NCI-H2107 treated with DMSO at 0.1 percent for 48 hours (cell line): ENCODE results near the gene KRT2.
A peak's percentile ranks its signal among the peaks of the same experiment; 100 is the strongest.

Source experiments
- DNase-seq: peaks from one replicate; lab custom pipeline; 2025; ENCODE audit not compliant: unreplicated experiment; lab: John Stamatoyannopoulos, UW

KRT2 gene

DNA sequence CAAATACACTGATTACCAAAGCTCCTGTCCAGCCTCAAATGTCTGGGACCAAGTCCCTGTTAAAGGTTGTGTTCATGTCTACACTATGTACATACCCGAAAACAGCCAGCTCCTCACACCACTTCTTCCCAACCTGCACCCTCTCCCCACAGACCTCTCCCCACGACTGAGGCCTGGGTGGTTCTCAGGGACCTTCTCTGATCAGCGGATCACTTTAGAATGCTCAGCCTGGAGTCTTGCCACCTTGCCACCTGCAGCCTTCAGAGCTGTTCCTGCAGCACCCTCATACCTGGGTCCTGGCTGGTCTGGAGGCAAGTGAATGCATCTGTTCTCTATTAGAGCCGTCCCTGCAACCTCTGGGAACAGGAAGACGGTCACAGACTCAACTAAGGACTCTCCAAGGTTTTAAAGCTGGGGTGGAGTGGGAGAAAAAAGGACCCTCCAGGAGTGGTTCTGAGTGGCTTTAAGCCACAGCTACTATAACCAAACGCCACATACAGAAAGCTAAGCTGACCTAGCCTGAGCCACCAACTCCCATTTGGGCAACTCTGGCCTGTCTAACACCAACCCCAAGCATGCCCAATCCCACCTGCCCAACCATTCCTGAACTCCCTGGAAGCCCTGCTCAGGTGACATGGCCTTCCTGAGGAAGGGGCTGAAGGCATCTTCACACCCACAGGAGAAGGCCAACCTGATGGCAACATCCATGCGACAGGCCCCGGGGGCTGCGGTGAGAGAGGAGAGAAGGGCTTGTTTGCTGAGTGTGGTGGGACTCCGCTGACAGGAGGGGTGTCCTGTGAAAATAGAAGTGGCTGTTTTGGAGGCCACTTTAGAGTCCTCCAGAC, 8.6 kb downstream of the KRT2 start:
- DNase-seq, result no peak

- DNase-seq, result no peak
Measured at GRCh38 chr12:52641468-52641867, 10.5 kb downstream of the KRT2 start.

GRCh38 chr12:52637299-52637698, 14.7 kb downstream of the KRT2 start:
- DNase-seq, result no peak

GRCh38 chr12:52636592-52637258, 15.3 kb downstream of the KRT2 start:
- DNase-seq, result no peak

DNA sequence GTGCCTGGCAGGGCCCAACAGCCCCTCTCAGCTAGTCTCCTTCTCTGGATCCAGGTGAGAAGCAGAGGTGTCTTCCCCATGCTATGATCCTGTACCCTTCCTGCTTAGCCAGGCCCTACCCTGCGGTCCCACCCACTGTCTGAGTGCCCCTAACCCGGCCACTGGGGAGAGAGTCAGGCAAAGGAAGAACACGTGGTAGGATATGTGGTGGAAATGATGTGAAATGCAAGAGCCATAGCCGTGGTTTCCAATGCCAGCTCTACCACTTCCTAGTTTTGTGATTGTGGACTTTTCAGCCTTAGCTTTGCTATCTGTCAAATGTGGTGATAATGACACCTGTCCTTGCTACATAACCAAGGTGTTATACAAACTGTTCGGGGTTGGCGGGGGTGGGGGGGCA, 15.8 kb downstream of the KRT2 start:
- DNase-seq, result no peak

DNA sequence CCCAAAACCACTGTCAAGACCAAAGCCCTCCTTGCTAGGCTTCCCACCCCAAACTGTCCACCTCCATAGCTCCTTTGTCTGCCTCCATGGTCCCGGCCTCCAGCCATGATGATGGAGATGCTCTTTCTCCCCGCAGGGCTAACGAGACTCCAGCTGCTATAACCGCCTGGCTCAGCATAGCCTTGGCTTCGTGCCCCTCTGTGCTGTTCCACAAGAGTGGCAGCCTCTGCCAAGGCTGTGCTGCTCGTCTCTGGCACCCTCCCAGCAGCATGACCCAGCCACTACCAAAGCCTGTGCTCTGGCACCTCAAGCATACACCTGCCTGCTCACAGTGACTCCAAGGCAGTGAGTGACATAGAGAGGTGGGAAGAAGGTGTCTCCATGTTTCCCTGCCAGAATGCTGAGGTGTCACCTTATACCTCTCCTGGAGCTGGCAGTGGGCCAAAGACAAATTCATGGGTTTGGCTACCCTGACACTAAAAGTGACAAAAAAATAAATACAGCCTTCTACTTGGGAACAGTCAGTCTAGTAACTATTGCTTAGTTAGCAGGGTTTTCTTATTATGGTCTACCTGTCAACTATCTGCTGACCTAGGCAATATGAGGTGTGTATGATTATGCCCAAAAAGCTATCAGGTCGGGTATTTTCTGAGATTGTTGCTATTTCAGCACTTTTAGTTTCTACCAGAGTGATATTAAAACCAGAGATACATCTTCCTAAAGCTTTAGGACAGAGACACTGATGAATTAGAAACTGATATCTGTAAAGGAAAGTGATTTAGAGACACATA, 17.6 kb downstream of the KRT2 start:
- DNase-seq, result peak; percentile 15

DNA sequence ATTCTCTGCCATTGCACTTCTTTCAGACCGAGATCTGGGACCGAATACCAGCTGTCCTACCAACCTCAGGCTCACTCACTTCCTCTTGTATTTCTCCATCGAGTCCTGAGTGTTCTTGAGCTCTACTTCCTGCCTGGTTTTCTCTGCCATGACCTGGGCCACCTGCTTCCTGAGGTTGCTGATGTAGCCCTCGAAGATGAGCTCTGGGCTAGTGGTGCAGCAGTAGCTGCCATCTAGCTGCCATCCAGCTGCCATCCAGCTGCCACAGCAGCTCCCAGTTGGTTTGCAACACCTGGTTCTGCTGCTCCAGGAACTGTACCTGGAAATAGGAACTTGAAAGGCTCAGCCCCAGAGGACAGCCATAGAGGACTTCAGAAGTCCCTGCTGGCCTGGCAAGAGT, 18.6 kb downstream of the KRT2 start:
- DNase-seq, result no peak

DNA sequence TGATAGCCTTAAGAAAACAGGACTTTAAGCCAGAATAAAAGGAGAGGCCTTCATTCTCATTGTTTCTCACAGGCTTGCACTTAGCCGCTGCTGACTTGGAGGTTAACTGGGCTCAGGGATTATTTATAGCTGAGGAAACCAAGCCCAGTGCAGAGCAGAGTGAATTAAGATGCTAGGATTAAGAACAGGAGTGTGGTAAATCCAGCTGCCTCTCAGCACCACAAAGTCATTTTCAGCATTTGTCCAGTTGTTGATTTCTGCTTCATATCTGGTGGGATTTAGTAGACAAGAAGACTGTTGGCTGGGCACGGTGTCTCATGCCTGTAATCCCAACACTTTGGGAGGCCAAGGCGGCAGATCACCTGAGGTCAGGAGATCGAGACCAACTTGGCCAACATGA, 19.4 kb downstream of the KRT2 start:
- DNase-seq, result no peak

- DNase-seq, result no peak
Measured at GRCh38 chr12:52631676-52632459, 20.1 kb downstream of the KRT2 start.

GRCh38 chr12:52631264-52631663, 20.7 kb downstream of the KRT2 start:
- DNase-seq, result no peak

DNA sequence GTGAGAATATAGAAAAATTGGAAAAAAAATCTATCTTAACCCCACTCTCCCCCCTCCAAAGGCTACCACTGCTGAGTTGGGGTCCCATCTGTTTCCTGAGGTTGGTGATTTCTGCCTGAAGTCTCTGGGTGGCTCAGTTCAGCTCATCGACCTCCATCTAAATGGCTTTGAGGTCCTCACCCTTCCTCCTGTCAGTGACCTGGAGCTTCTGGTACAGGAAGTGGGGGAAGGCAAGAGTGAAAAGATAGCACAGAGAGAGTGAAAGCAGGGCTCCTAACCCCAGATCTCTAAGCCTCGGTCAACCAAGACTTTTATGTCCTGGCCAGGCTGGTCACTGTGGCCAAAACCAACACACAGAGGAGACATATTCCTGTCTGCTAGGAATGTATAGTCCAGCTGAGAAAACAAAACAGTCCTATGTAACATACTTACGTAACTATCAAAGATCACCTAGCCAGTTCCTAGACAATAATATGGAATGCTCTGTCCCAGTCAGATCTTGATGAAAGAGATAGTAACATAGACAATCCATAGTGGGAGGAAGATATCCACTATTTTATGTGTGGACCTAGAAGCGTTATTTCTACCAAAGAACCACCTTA, 21.3 kb downstream of the KRT2 start:
- no peak for DNase-seq

GRCh38 chr12:52630008-52630500, 22.0 kb downstream of the KRT2 start:
- DNase-seq, result no peak

GRCh38 chr12:52629281-52630007, 22.6 kb downstream of the KRT2 start:
- no peak for DNase-seq

GRCh38 chr12:52628841-52629240, 23.2 kb downstream of the KRT2 start:
- no peak for DNase-seq

- DNase-seq, result no peak
Measured at GRCh38 chr12:52628111-52628507, 23.9 kb downstream of the KRT2 start.

- no peak for DNase-seq
Measured at GRCh38 chr12:52627395-52628110, 24.5 kb downstream of the KRT2 start.

GRCh38 chr12:52622349-52622748, 29.7 kb downstream of the KRT2 start:
- DNase-seq, result no peak

GRCh38 chr12:52618866-52619265, 33.1 kb downstream of the KRT2 start:
- no peak for DNase-seq

- DNase-seq, result no peak
Measured at GRCh38 chr12:52618216-52618615, 33.8 kb downstream of the KRT2 start, which contains the start of gene KRT73. KRT73 (minus strand) TSS chr12:52618559; CDS start chr12:52618524, 35 bp downstream.
